CD8-positive, alpha-beta memory T cell (primary cell): Measurements from ENCODE around the gene FREM3. TPM values are rescaled to one million over a fixed set of nuclear protein-coding genes. Genes with fewer than 3 reads are reported as not detected.
A peak's percentile ranks its signal among the peaks of the same experiment; 100 is the strongest.
"Not testable (repeated sequence)": the region's sequence is repeated elsewhere in the genome, so short reads cannot be mapped to it uniquely, and the experiment has no call there.

ENCODE experiments used
- CTCF ChIA-PET: fragments of 350-600 bp; sonication (Branson Sonifier 250); formaldehyde crosslinking; loops from one replicate; lab custom pipeline; 2021; ENCODE audit warnings: antibody characterized with exemption; lab: Charles Lee
- POLR2A ChIA-PET: fragments of 350-600 bp; sonication (Branson Sonifier 250); formaldehyde crosslinking; loops from one replicate; lab custom pipeline; 2021; ENCODE audit warnings: antibody characterized with exemption; lab: Charles Lee
- DNase-seq, 5 donors: peaks; one replicate each; pipeline versions ENCODE4 v3.0.0 to v3.0.0-alpha.2; 2020 to 2022; ENCODE audit warnings: mixed read lengths in 1 of 5
- H3K27ac ChIP-seq: one replicate; pipeline ENCODE4 v1.7.0; 2013; ENCODE audit warnings: low read depth, mild to moderate bottlenecking, low read length, moderate library complexity
- H3K27me3 ChIP-seq: 2 replicates; pipeline ENCODE4 v1.7.0; 2013; ENCODE audit warnings: low read length, mild to moderate bottlenecking; ENCODE audit not compliant: insufficient read depth, poor library complexity, severe bottlenecking
- H3K36me3 ChIP-seq: 2 replicates; pipeline ENCODE4 v1.7.0; 2013; ENCODE audit warnings: mild to moderate bottlenecking, low read length, moderate library complexity; ENCODE audit not compliant: insufficient read depth
- H3K4me1 ChIP-seq: 2 replicates; pipeline ENCODE4 v1.7.0; 2013; ENCODE audit warnings: mild to moderate bottlenecking, low read length, moderate library complexity; ENCODE audit not compliant: insufficient read depth
- H3K4me3 ChIP-seq: 2 replicates; pipeline ENCODE4 v1.7.0; 2013; ENCODE audit warnings: mild to moderate bottlenecking, low read length
- H3K9me3 ChIP-seq: 2 replicates; pipeline ENCODE4 v1.7.0; 2013; ENCODE audit warnings: mild to moderate bottlenecking, low read length
- H3K27ac Mint-ChIP-seq, 8 donors: one replicate each; pipeline ENCODE4 v1.8.0; 2020 to 2021; ENCODE audit warnings: mixed read lengths in 8 of 8, mild to moderate bottlenecking in 6 of 8, inconsistent platforms in 3 of 8, moderate library complexity in 3 of 8
- H3K27me3 Mint-ChIP-seq, 2 donors: one replicate each; pipeline ENCODE4 v1.8.0; 2020 to 2021; ENCODE audit warnings: mixed read lengths in 2 of 2, mild to moderate bottlenecking in 1 of 2, moderate library complexity in 1 of 2
- H3K36me3 Mint-ChIP-seq, 3 donors: one replicate each; pipeline ENCODE4 v1.8.0; 2020 to 2021; ENCODE audit warnings: mixed read lengths in 3 of 3, inconsistent platforms in 1 of 3, mild to moderate bottlenecking in 1 of 3
- H3K4me1 Mint-ChIP-seq, 3 donors: one replicate each; pipeline ENCODE4 v1.8.0; 2020 to 2021; ENCODE audit warnings: mixed read lengths in 3 of 3, inconsistent platforms in 1 of 3, mild to moderate bottlenecking in 1 of 3
- H3K4me3 Mint-ChIP-seq, 7 donors: one replicate each; pipeline ENCODE4 v1.8.0; 2020 to 2021; ENCODE audit warnings: mixed read lengths in 7 of 7, mild to moderate bottlenecking in 6 of 7, moderate library complexity in 4 of 7, inconsistent platforms in 2 of 7
- H3K9me3 Mint-ChIP-seq, 5 donors: one replicate each; pipeline ENCODE4 v1.8.0; 2020 to 2022; ENCODE audit warnings: mixed read lengths in 5 of 5, mild to moderate bottlenecking in 3 of 5, moderate library complexity in 2 of 5, inconsistent platforms in 1 of 5
- polyA plus RNA-seq: library from polyadenylated mRNA; unstranded; fragments of 300-500 nt; fragmentation: Illumina TruSeq; gene quantifications from one replicate; pipeline ENCODE4 v1.2.3, GENCODE V29; 2021
- total RNA-seq, 2 experiments: library from RNA; stranded (reverse); gene quantifications; one replicate each; pipeline ENCODE4 v1.2.3, GENCODE V29; 2021

FREM3 gene
- total and polyA plus RNA-seq, 3 experiments from 2014 or later = 0.08 TPM; not detected in 2

- Histone ChIP-seq H3K4me1 (no peaks in the 10 kb centered on the region), H3K27ac (no peak overlapping the region), H3K4me3 (no peak overlapping the region), H3K9me3 (no peaks in the 10 kb centered on the region), H3K27me3 (peaks cover 3% of the 10 kb centered on the region), H3K36me3 (no peaks in the 10 kb centered on the region)
- Mint-ChIP-seq H3K27me3 (peaks cover 26 to 56% of the 10 kb centered on the region in 2 donors), H3K27ac (no peak overlapping the region), H3K36me3 (peaks cover 0 to 5% (median 3%) of the 10 kb centered on the region in 3 donors), H3K4me3 (peak overlapping the region in 3 of 7 donors; percentile 37 to 75 (median 38)), H3K9me3 (peaks cover 0 to 29% (median 8%) of the 10 kb centered on the region in 5 donors), H3K4me1 (peaks cover 6 to 22% (median 17%) of the 10 kb centered on the region in 3 donors)
- no peak for DNase-seq
- CTCF ChIA-PET = no interaction called here
- POLR2A ChIA-PET = no interaction called here
Observed at GRCh38 chr4:143699331-143700045, 987 bp downstream of the FREM3 start.

- H3K36me3 Mint-ChIP-seq = peaks cover 0 to 5% (median 0%) of the 10 kb centered on the region in 3 donors
- no peak overlapping the region for H3K27ac ChIP-seq
- H3K4me1 ChIP-seq = no peaks in the 10 kb centered on the region
- H3K4me1 Mint-ChIP-seq = peaks cover 0 to 5% (median 0%) of the 10 kb centered on the region in 3 donors
- ChIA-PET CTCF (no interaction called here), POLR2A (no interaction called here)
- H3K27ac Mint-ChIP-seq = no peak overlapping the region
- H3K9me3 ChIP-seq = no peaks in the 10 kb centered on the region
- no peaks in the 10 kb centered on the region for H3K36me3 ChIP-seq
- DNase-seq = no peak
- peaks cover 0 to 41% (median 11%) of the 10 kb centered on the region in 5 donors for H3K9me3 Mint-ChIP-seq
- no peak overlapping the region for H3K4me3 Mint-ChIP-seq
- no peaks in the 10 kb centered on the region for H3K27me3 ChIP-seq
- peaks cover 16 to 25% of the 10 kb centered on the region in 2 donors for H3K27me3 Mint-ChIP-seq
- H3K4me3 ChIP-seq = no peak overlapping the region
Observed at GRCh38 chr4:143693856-143694255, 6.6 kb downstream of the FREM3 start.

DNA sequence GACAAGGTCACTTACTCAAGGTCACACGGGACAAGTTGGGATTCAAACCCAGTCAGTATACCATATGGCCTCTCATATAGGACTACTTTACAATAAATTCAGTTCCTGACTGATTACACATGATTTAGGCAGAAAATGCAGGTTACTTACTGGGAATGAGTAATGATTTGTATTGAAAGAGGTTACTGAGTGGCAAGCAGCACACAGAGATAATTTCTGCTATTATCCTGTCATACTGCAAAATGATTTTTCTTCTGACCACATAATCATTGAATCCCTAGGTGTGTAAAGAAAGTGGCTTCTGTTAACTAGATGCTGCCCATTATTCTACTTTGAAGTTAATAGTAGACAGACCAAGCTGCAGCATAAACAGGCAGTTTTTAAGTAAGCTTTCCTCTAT lies 8.2 kb downstream of the FREM3 start:
- Histone ChIP-seq H3K27me3 (no peaks in the 10 kb centered on the region), H3K4me3 (no peak overlapping the region), H3K9me3 (no peaks in the 10 kb centered on the region), H3K4me1 (no peaks in the 10 kb centered on the region), H3K27ac (no peak overlapping the region), H3K36me3 (no peaks in the 10 kb centered on the region)
- peaks cover 0 to 46% (median 13%) of the 10 kb centered on the region in 5 donors for H3K9me3 Mint-ChIP-seq
- H3K36me3 Mint-ChIP-seq = peaks cover 0 to 5% (median 0%) of the 10 kb centered on the region in 3 donors
- peaks cover 10 to 11% of the 10 kb centered on the region in 2 donors for H3K27me3 Mint-ChIP-seq
- ChIA-PET POLR2A (no interaction called here), CTCF (no interaction called here)
- no peak for DNase-seq
- H3K4me3 Mint-ChIP-seq = no peak overlapping the region
- no peaks in the 10 kb centered on the region for H3K4me1 Mint-ChIP-seq
- no peak overlapping the region for H3K27ac Mint-ChIP-seq

DNA sequence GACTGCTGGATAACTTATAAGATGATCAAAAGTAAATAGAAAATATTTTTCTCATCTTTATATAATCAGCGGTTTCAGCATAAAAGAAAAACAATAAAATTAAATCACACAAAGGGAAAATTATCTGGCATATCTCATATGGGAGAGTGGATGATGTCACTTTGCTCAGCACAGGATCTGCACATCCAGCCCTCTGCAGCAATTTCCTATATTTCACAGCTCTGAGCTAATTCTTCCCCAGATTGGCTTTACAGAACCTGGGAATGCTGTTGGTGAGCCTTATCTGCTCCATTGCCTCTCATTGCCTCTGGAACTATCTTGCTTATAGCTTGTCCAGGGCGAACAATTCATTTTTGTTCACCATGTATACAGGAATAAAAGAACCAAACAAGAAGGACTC lies 21.0 kb downstream of the FREM3 start:
- H3K36me3 ChIP-seq = no peaks in the 10 kb centered on the region
- Mint-ChIP-seq H3K27ac (no peak overlapping the region), H3K27me3 (peaks cover 2% of the 10 kb centered on the region in 2 donors), H3K4me3 (no peak overlapping the region), H3K9me3 (peaks cover 13 to 41% (median 28%) of the 10 kb centered on the region in 5 donors), H3K36me3 (peaks cover 0 to 14% (median 4%) of the 10 kb centered on the region in 3 donors), H3K4me1 (no peaks in the 10 kb centered on the region)
- H3K9me3 ChIP-seq = no peaks in the 10 kb centered on the region
- H3K4me1 ChIP-seq = no peaks in the 10 kb centered on the region
- H3K27ac ChIP-seq = no peak overlapping the region
- ChIA-PET CTCF (no interaction called here), POLR2A (no interaction called here)
- DNase-seq = no peak
- no peak overlapping the region for H3K4me3 ChIP-seq
- H3K27me3 ChIP-seq = no peaks in the 10 kb centered on the region

GRCh38 chr4:143673629-143674028 lies 26.8 kb downstream of the FREM3 start:
- CTCF ChIA-PET, H3K4me3 Mint-ChIP-seq, H3K27ac ChIP-seq, H3K36me3 Mint-ChIP-seq, H3K9me3 ChIP-seq, H3K36me3 ChIP-seq, H3K4me3 ChIP-seq, H3K27me3 ChIP-seq, DNase-seq, POLR2A ChIA-PET, H3K4me1 ChIP-seq, H3K27me3 Mint-ChIP-seq, H3K4me1 Mint-ChIP-seq, H3K27ac Mint-ChIP-seq: not testable (repeated sequence)
- H3K9me3 Mint-ChIP-seq = peaks cover 6 to 36% (median 17%) of the 10 kb centered on the region in 5 donors

- peaks cover 0 to 3% of the 10 kb centered on the region in 2 donors for H3K27me3 Mint-ChIP-seq
- H3K4me3 Mint-ChIP-seq = no peak overlapping the region
- Histone ChIP-seq H3K4me3 (no peak overlapping the region), H3K9me3 (no peaks in the 10 kb centered on the region), H3K27ac (no peak overlapping the region), H3K36me3 (no peaks in the 10 kb centered on the region), H3K27me3 (no peaks in the 10 kb centered on the region), H3K4me1 (no peaks in the 10 kb centered on the region)
- DNase-seq = no peak
- H3K9me3 Mint-ChIP-seq = peaks cover 3 to 16% (median 5%) of the 10 kb centered on the region in 5 donors
- H3K4me1 Mint-ChIP-seq = no peaks in the 10 kb centered on the region
- H3K36me3 Mint-ChIP-seq = peaks cover 0 to 7% (median 2%) of the 10 kb centered on the region in 3 donors
- POLR2A ChIA-PET = no interaction called here
- CTCF ChIA-PET = no interaction called here
- no peak overlapping the region for H3K27ac Mint-ChIP-seq
Observed at GRCh38 chr4:143668930-143669552, 31.4 kb downstream of the FREM3 start.

DNA sequence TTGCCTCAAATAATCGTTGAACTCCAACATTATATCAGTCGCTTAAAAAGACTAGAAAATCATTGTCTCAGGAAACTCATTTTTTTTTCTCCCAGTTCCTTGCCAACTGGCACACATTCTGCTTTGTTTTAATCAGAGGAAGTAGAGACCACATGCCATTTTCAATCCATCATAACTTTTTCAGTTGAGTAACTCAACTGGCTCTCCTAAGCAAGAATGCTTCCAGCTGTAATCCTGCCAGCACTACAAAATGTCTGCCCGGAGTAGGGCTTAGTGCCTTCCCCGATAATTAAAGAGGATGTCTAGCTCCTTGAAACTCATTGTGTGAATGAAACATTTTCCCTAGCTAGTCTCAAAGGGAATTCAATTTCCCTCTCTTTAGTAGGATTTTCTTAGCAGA lies 33.0 kb downstream of the FREM3 start:
- Histone ChIP-seq H3K9me3 (no peaks in the 10 kb centered on the region), H3K36me3 (no peaks in the 10 kb centered on the region), H3K4me3 (no peak overlapping the region), H3K27me3 (no peaks in the 10 kb centered on the region), H3K4me1 (no peaks in the 10 kb centered on the region), H3K27ac (no peak overlapping the region)
- DNase-seq = no peak
- Mint-ChIP-seq H3K4me1 (no peaks in the 10 kb centered on the region), H3K27me3 (peaks cover 0 to 3% of the 10 kb centered on the region in 2 donors), H3K27ac (no peak overlapping the region), H3K9me3 (peaks cover 5 to 23% (median 13%) of the 10 kb centered on the region in 5 donors), H3K36me3 (peaks cover 0 to 11% (median 4%) of the 10 kb centered on the region in 3 donors), H3K4me3 (no peak overlapping the region)
- ChIA-PET CTCF (no interaction called here), POLR2A (no interaction called here)

GRCh38 chr4:143658336-143658735 lies 42.1 kb downstream of the FREM3 start:
- Mint-ChIP-seq H3K27me3 (no peaks in the 10 kb centered on the region), H3K36me3 (peaks cover 0 to 2% (median 0%) of the 10 kb centered on the region in 3 donors), H3K9me3 (peaks cover 0 to 14% (median 13%) of the 10 kb centered on the region in 5 donors), H3K4me3 (no peak overlapping the region), H3K4me1 (no peaks in the 10 kb centered on the region), H3K27ac (no peak overlapping the region)
- H3K9me3 ChIP-seq = no peaks in the 10 kb centered on the region
- H3K27me3 ChIP-seq = no peaks in the 10 kb centered on the region
- DNase-seq = no peak
- no peak overlapping the region for H3K4me3 ChIP-seq
- POLR2A ChIA-PET = no interaction called here
- CTCF ChIA-PET = no interaction called here
- H3K4me1 ChIP-seq = no peaks in the 10 kb centered on the region
- H3K36me3 ChIP-seq = no peaks in the 10 kb centered on the region
- no peak overlapping the region for H3K27ac ChIP-seq
